HCT116 (cell line): ENCODE data around the gene PRKCH. TPM values are rescaled to one million over a fixed set of nuclear protein-coding genes. Genes with fewer than 3 reads are reported as not detected.

Experiments
- ATAC-seq: fragments of 200-7000 bp; cut with Tn5 transposase; 2 replicates; pipeline ENCODE4 v1.9.1; 2020; ENCODE audit warnings: mild to moderate bottlenecking, moderate library complexity
- BruUV-seq: library from RNA; stranded (reverse); fragments of 400-500 nt; replicated peaks from 2 replicates; lab custom pipeline; 2021; lab: Mats Ljungman, UMichigan
- CTCF ChIA-PET: fragments of 300-600 bp; sonication (Branson Sonifier 250); formaldehyde crosslinking; loops from one replicate; lab custom pipeline; 2021; ENCODE audit warnings: antibody characterized with exemption; lab: Charles Lee
- POLR2A ChIA-PET: fragments of 300-600, 350-600 bp; sonication (Branson Sonifier 250); formaldehyde crosslinking; loops from one replicate; lab custom pipeline; 2021; ENCODE audit warnings: antibody characterized with exemption; lab: Charles Lee
- RAD21 ChIA-PET, 2 experiments: fragments of 300-600 bp; sonication (Branson Sonifier 250); formaldehyde crosslinking; loops; one replicate each; lab custom pipeline; 2023; ENCODE audit warnings: low total read pairs in 2 of 2; ENCODE audit not compliant: uncharacterized antibody in 2 of 2, unreplicated experiment in 2 of 2, low non-redundant PET in 1 of 2; lab: Charles Lee
- DNase-seq: peaks from one replicate; pipeline ENCODE4 v3.0.0-alpha.2; 2010; ENCODE audit warnings: low read depth, low spot score
- H2AFZ ChIP-seq: fragments of 200-600 bp; shearing (Covaris generic), sonication (generic); 2 replicates; pipeline ENCODE4 v1.6.1; 2017; ENCODE audit warnings: low read depth, mixed run types, mixed read lengths, antibody characterized with exemption, low read length; ENCODE audit not compliant: poor library complexity, severe bottlenecking
- H3K27ac ChIP-seq: 2 replicates; pipeline ENCODE4 v1.5.1; 2012; ENCODE audit warnings: low read depth, low read length
- H3K27me3 ChIP-seq: fragments of 200-600 bp; sonication (generic); 2 replicates; pipeline ENCODE4 v1.6.1; 2016; ENCODE audit warnings: mixed run types, low read length, mixed read lengths; ENCODE audit not compliant: insufficient read depth
- H3K36me3 ChIP-seq, 2 experiments: fragments of 200-500 bp in 1 of 2; fragments of 200-600 bp in 1 of 2; sonication (Bioruptor generic) in 1 of 2; sonication (generic) in 1 of 2; 2 replicates each; pipeline versions ENCODE4 v1.5.1 to v1.6.1; 2014 to 2016; ENCODE audit warnings: low read length in 2 of 2, inconsistent platforms in 1 of 2, mixed read lengths in 1 of 2, mixed run types in 1 of 2; ENCODE audit not compliant: insufficient read depth in 2 of 2, control insufficient read depth in 1 of 2
- H3K4me1 ChIP-seq, 2 experiments: fragments of 200-600 bp in 1 of 2; sonication (generic) in 1 of 2; 2 replicates each; pipeline versions ENCODE4 v1.5.1 to v1.6.1; 2012 to 2017; ENCODE audit warnings: low read length in 2 of 2, inconsistent platforms in 1 of 2, mild to moderate bottlenecking in 1 of 2, mixed read lengths in 1 of 2, mixed run types in 1 of 2, moderate library complexity in 1 of 2; ENCODE audit not compliant: insufficient read depth in 2 of 2, control insufficient read depth in 1 of 2
- H3K4me2 ChIP-seq: fragments of 200-600 bp; sonication (generic); 2 replicates; pipeline ENCODE4 v1.6.1; 2017; ENCODE audit warnings: mixed run types, low read length, mixed read lengths
- H3K4me3 ChIP-seq, 2 experiments: fragments of 200-600 bp in 1 of 2; sonication (generic) in 1 of 2; replicated peaks in 1 of 2; 2 replicates each; pipeline ENCODE4 v1.5.1; 2011 to 2016; ENCODE audit warnings: low read length in 2 of 2, control low read depth in 1 of 2, low read depth in 1 of 2, mild to moderate bottlenecking in 1 of 2, mixed read lengths in 1 of 2, mixed run types in 1 of 2
- H3K79me2 ChIP-seq: fragments of 200-600 bp; sonication (generic); 2 replicates; pipeline ENCODE4 v1.6.1; 2017; ENCODE audit warnings: mild to moderate bottlenecking, mixed run types, low read length, moderate library complexity, mixed read lengths; ENCODE audit not compliant: insufficient read depth
- H3K9ac ChIP-seq: fragments of 200-600 bp; sonication (generic); 2 replicates; pipeline ENCODE4 v1.6.1; 2016; ENCODE audit warnings: low read length, mixed read lengths
- H3K9me2 ChIP-seq: fragments of 200-600 bp; sonication (generic), shearing (Covaris generic); 2 replicates; pipeline ENCODE4 v1.6.1; 2017; ENCODE audit warnings: mixed run types, mild to moderate bottlenecking, moderate library complexity; ENCODE audit not compliant: insufficient read depth
- H3K9me3 ChIP-seq, 2 experiments: fragments of 200-500 bp in 1 of 2; fragments of 200-600 bp in 1 of 2; sonication (Bioruptor generic) in 1 of 2; sonication (generic) in 1 of 2; 2 replicates each; pipeline ENCODE4 v1.6.1; 2014 to 2017; ENCODE audit warnings: low read length in 2 of 2, mixed read lengths in 2 of 2, inconsistent platforms in 1 of 2, low read depth in 1 of 2, mild to moderate bottlenecking in 1 of 2, mixed run types in 1 of 2, moderate library complexity in 1 of 2; ENCODE audit not compliant: control insufficient read depth in 1 of 2, insufficient read depth in 1 of 2
- H4K20me1 ChIP-seq: fragments of 200-600 bp; sonication (generic), shearing (Covaris generic); 2 replicates; pipeline ENCODE4 v1.6.1; 2017; ENCODE audit warnings: mixed run types, mild to moderate bottlenecking, moderate library complexity; ENCODE audit not compliant: insufficient read depth
- CBX3 ChIP-seq: IDR thresholded peaks from 2 replicates; pipeline ENCODE4 v1.6.1; 2012; ENCODE audit warnings: low read depth
- CEBPB ChIP-seq: IDR thresholded peaks from 2 replicates; pipeline ENCODE4 v1.6.1; 2012; ENCODE audit warnings: low read depth
- EGR1 ChIP-seq: IDR thresholded peaks from 2 replicates; pipeline ENCODE4 v1.6.1; 2012; ENCODE audit warnings: low read depth
- ELF1 ChIP-seq: IDR thresholded peaks from 2 replicates; pipeline ENCODE4 v1.6.1; 2012; ENCODE audit warnings: low read depth, borderline replicate concordance
- FOSL1 ChIP-seq: IDR thresholded peaks from 2 replicates; pipeline ENCODE4 v1.6.1; 2012; ENCODE audit warnings: low read depth
- JUND ChIP-seq: IDR thresholded peaks from 2 replicates; pipeline ENCODE4 v1.6.1; 2012
- POLR2AphosphoS5 ChIP-seq: IDR thresholded peaks from 2 replicates; pipeline ENCODE4 v1.6.1; 2011; ENCODE audit warnings: mild to moderate bottlenecking, low read depth, low read length, moderate library complexity
- SRF ChIP-seq: IDR thresholded peaks from 2 replicates; pipeline ENCODE4 v1.6.1; 2012; ENCODE audit warnings: low read depth
- TCF7L2 ChIP-seq: IDR thresholded peaks from 2 replicates; pipeline ENCODE4 v1.7.0; 2011; ENCODE audit warnings: borderline replicate concordance, inconsistent platforms; ENCODE audit not compliant: insufficient read depth, insufficient read length; ENCODE audit errors: extremely low read depth
- YY1 ChIP-seq: IDR thresholded peaks from 2 replicates; pipeline ENCODE4 v1.6.1; 2011; ENCODE audit warnings: low read length, low read depth, moderate library complexity, mild to moderate bottlenecking; ENCODE audit not compliant: insufficient replicate concordance; ENCODE audit errors: extremely low read depth
- ZFX ChIP-seq: fragments of 450-650 bp; IDR thresholded peaks from 2 replicates; pipeline ENCODE4 v1.6.1; 2017
- intact Hi-C: fragments of 100-400 bp; cut with micrococcal nuclease; formaldehyde crosslinking; loops from 2 replicates; pipeline ENCODE4 v1.10.0; 2022
- total RNA-seq: library from RNA; stranded (reverse); gene quantifications from one replicate; pipeline ENCODE4 v1.2.1, GENCODE V29; 2021; ENCODE audit not compliant: unreplicated experiment
- TF ChIP-seq, protein P1 (sequence below): IDR thresholded peaks from 2 replicates; pipeline ENCODE4 v1.6.1; 2011; ENCODE audit warnings: mild to moderate bottlenecking, low read length, moderate library complexity; ENCODE audit not compliant: insufficient replicate concordance; ENCODE audit errors: extremely low read depth
- TF ChIP-seq, protein P2 (sequence below): IDR thresholded peaks from 2 replicates; pipeline ENCODE4 v1.6.1; 2012
- TF ChIP-seq, protein P3 (sequence below): IDR thresholded peaks from 2 replicates; pipeline ENCODE4 v1.6.1; 2012; ENCODE audit warnings: low read depth
- TF ChIP-seq, protein P4 (sequence below), 3 experiments: fragments of 200-600 bp in 1 of 3; sonication (generic) in 1 of 3; IDR thresholded peaks in 2 of 3; conservative IDR thresholded peaks in 1 of 3; 2 replicates each; pipeline ENCODE4 v1.5.1; 2012 to 2017; ENCODE audit warnings: low read depth in 2 of 3, low read length in 2 of 3, antibody characterized with exemption in 1 of 3, borderline replicate concordance in 1 of 3, control low read depth in 1 of 3, mild to moderate bottlenecking in 1 of 3, mixed read lengths in 1 of 3, mixed run types in 1 of 3, moderate library complexity in 1 of 3; ENCODE audit not compliant: insufficient read depth in 1 of 3

The PRKCH gene
- total RNA-seq, 1 experiment from 2014 or later = 16.6 TPM

DNA sequence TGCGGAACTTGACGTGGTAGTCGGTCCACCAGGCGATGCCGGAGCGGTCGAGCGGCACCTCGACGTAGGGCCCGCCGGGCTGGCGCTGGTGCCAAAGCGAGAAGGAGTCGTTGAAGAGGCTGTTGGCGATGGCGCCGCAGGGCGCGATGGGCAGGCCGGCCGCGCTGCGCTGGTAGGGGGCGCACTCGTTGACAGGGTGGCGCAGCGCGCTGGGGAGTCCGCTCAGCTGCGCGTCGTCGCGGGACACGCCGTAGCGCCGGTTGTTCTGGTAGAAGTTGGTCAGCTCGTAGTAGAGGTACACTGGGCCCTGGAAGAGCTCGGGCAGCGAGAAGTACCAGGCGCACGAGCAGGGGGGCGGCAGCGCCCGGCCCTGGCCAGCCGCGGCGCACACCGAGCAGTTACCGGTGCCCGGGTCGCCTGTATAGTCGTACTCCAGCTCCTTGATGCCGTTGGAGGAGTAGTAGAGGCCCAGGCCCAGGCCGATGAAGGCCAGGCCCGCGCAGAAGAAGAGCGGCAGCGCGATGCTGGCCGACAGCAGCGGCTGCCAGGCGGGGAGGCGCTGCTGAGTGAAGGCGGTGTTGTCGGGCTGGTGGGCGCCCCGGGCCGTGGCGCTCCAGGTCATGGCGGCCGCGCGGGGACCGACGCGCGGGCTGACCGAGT lies 40.7 kb upstream of the PRKCH start:
- no peak overlapping the region for H2AFZ ChIP-seq
- no peaks in the 10 kb centered on the region; a peak in 1 of 4 replicates for H3K9me3 ChIP-seq
- ATAC-seq (no peak), DNase-seq (no peak)
- intact Hi-C loops = no loop called here
- no peaks in the 10 kb centered on the region for H3K79me2 ChIP-seq
- ChIA-PET RAD21 (no interaction called here), POLR2A (no interaction called here), CTCF (no interaction called here)
- H3K4me1 ChIP-seq = no peaks in the 10 kb centered on the region
- H3K36me3 ChIP-seq = no peaks in the 10 kb centered on the region
- H4K20me1 ChIP-seq = no peaks in the 10 kb centered on the region
- TF ChIP-seq, protein P1, sequence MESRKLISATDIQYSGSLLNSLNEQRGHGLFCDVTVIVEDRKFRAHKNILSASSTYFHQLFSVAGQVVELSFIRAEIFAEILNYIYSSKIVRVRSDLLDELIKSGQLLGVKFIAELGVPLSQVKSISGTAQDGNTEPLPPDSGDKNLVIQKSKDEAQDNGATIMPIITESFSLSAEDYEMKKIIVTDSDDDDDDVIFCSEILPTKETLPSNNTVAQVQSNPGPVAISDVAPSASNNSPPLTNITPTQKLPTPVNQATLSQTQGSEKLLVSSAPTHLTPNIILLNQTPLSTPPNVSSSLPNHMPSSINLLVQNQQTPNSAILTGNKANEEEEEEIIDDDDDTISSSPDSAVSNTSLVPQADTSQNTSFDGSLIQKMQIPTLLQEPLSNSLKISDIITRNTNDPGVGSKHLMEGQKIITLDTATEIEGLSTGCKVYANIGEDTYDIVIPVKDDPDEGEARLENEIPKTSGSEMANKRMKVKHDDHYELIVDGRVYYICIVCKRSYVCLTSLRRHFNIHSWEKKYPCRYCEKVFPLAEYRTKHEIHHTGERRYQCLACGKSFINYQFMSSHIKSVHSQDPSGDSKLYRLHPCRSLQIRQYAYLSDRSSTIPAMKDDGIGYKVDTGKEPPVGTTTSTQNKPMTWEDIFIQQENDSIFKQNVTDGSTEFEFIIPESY = no peak
- TF ChIP-seq CBX3 = no peak
- TF ChIP-seq, protein P2, sequence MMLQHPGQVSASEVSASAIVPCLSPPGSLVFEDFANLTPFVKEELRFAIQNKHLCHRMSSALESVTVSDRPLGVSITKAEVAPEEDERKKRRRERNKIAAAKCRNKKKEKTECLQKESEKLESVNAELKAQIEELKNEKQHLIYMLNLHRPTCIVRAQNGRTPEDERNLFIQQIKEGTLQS = no peak
- no peak for TF ChIP-seq CEBPB
- no peak for TF ChIP-seq ZFX
- no peak for TF ChIP-seq YY1
- TF ChIP-seq SRF = no peak
- no peak for TF ChIP-seq JUND
- TF ChIP-seq, protein P3, sequence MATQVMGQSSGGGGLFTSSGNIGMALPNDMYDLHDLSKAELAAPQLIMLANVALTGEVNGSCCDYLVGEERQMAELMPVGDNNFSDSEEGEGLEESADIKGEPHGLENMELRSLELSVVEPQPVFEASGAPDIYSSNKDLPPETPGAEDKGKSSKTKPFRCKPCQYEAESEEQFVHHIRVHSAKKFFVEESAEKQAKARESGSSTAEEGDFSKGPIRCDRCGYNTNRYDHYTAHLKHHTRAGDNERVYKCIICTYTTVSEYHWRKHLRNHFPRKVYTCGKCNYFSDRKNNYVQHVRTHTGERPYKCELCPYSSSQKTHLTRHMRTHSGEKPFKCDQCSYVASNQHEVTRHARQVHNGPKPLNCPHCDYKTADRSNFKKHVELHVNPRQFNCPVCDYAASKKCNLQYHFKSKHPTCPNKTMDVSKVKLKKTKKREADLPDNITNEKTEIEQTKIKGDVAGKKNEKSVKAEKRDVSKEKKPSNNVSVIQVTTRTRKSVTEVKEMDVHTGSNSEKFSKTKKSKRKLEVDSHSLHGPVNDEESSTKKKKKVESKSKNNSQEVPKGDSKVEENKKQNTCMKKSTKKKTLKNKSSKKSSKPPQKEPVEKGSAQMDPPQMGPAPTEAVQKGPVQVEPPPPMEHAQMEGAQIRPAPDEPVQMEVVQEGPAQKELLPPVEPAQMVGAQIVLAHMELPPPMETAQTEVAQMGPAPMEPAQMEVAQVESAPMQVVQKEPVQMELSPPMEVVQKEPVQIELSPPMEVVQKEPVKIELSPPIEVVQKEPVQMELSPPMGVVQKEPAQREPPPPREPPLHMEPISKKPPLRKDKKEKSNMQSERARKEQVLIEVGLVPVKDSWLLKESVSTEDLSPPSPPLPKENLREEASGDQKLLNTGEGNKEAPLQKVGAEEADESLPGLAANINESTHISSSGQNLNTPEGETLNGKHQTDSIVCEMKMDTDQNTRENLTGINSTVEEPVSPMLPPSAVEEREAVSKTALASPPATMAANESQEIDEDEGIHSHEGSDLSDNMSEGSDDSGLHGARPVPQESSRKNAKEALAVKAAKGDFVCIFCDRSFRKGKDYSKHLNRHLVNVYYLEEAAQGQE = no peak
- no peak for TF ChIP-seq FOSL1
- TF ChIP-seq ELF1 = no peak
- no peak for TF ChIP-seq POLR2AphosphoS5
- TF ChIP-seq, protein P4, sequence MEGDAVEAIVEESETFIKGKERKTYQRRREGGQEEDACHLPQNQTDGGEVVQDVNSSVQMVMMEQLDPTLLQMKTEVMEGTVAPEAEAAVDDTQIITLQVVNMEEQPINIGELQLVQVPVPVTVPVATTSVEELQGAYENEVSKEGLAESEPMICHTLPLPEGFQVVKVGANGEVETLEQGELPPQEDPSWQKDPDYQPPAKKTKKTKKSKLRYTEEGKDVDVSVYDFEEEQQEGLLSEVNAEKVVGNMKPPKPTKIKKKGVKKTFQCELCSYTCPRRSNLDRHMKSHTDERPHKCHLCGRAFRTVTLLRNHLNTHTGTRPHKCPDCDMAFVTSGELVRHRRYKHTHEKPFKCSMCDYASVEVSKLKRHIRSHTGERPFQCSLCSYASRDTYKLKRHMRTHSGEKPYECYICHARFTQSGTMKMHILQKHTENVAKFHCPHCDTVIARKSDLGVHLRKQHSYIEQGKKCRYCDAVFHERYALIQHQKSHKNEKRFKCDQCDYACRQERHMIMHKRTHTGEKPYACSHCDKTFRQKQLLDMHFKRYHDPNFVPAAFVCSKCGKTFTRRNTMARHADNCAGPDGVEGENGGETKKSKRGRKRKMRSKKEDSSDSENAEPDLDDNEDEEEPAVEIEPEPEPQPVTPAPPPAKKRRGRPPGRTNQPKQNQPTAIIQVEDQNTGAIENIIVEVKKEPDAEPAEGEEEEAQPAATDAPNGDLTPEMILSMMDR (IDR thresholded peaks at IDR 0.05 in 2 of 3, conservative IDR thresholded peaks at IDR 0.05 in 1 of 3; ENCODE audit: borderline replicate concordance in 1 of 3, insufficient read depth in 1 of 3, low read depth in 2 of 3, low read length in 2 of 3) = no peak
- no peak for TF ChIP-seq TCF7L2
- no peak for TF ChIP-seq EGR1
- no peaks in the 10 kb centered on the region for H3K27me3 ChIP-seq
- no peak overlapping the region for H3K4me3 ChIP-seq
- H3K27ac ChIP-seq = no peak overlapping the region
- H3K4me2 ChIP-seq = no peak overlapping the region
- BruUV-seq = no TSS peak
- no peak overlapping the region for H3K9ac ChIP-seq
- H3K9me2 ChIP-seq = no peaks in the 10 kb centered on the region
